ENCODE data around the gene IL1RAPL1. TPM values are rescaled to one million over a fixed set of nuclear protein-coding genes. Genes with fewer than 3 reads are reported as not detected.

IL1RAPL1 gene
- total RNA-seq, 1 donor from 2014 or later = 0.66 TPM

- Mint-ChIP-seq H3K4me1 (ENCODE audit: low read depth, unreplicated experiment) (no peaks in the 10 kb centered on the region), H3K4me3 (ENCODE audit: unreplicated experiment) (no peak overlapping the region)
Observed at GRCh38 chrX:29707088-29707487, 1119.8 kb downstream of the IL1RAPL1 start.

GRCh38 chrX:29721152-29721551 lies 1133.9 kb downstream of the IL1RAPL1 start:
- no peak for DNase-seq
- Mint-ChIP-seq H3K27ac (ENCODE audit: unreplicated experiment) (no peak overlapping the region), H3K4me3 (ENCODE audit: unreplicated experiment) (no peak overlapping the region), H3K27me3 (ENCODE audit: unreplicated experiment) (no peaks in the 10 kb centered on the region), H3K9me3 (ENCODE audit: unreplicated experiment) (no peaks in the 10 kb centered on the region), H3K36me3 (ENCODE audit: unreplicated experiment) (no peaks in the 10 kb centered on the region), H3K4me1 (ENCODE audit: low read depth, unreplicated experiment) (no peaks in the 10 kb centered on the region)
- TF ChIP-seq CTCF (IDR thresholded peaks at IDR 0.05; ENCODE audit: partially characterized antibody, unreplicated experiment) = no peak

More at GRCh38 chrX:29707088-29707487, 1119.8 kb downstream of the IL1RAPL1 start:
- H3K9me3 Mint-ChIP-seq (ENCODE audit: unreplicated experiment) = no peaks in the 10 kb centered on the region
- DNase-seq = no peak
- no peak overlapping the region for H3K27ac Mint-ChIP-seq (ENCODE audit: unreplicated experiment)
- no peaks in the 10 kb centered on the region for H3K36me3 Mint-ChIP-seq (ENCODE audit: unreplicated experiment)
- no peak for TF ChIP-seq CTCF (IDR thresholded peaks at IDR 0.05; ENCODE audit: partially characterized antibody, unreplicated experiment)
- H3K27me3 Mint-ChIP-seq (ENCODE audit: unreplicated experiment) = no peaks in the 10 kb centered on the region

GRCh38 chrX:29724316-29724715 lies 1137.1 kb downstream of the IL1RAPL1 start:
- TF ChIP-seq CTCF (IDR thresholded peaks at IDR 0.05; ENCODE audit: partially characterized antibody, unreplicated experiment) = no peak
- no peak overlapping the region for H3K27ac Mint-ChIP-seq (ENCODE audit: unreplicated experiment)
- DNase-seq = no peak
- no peaks in the 10 kb centered on the region for H3K4me1 Mint-ChIP-seq (ENCODE audit: low read depth, unreplicated experiment)
- H3K27me3 Mint-ChIP-seq (ENCODE audit: unreplicated experiment) = no peaks in the 10 kb centered on the region
- H3K36me3 Mint-ChIP-seq (ENCODE audit: unreplicated experiment) = no peaks in the 10 kb centered on the region
- no peak overlapping the region for H3K4me3 Mint-ChIP-seq (ENCODE audit: unreplicated experiment)
- no peaks in the 10 kb centered on the region for H3K9me3 Mint-ChIP-seq (ENCODE audit: unreplicated experiment)

- Mint-ChIP-seq H3K27me3 (ENCODE audit: unreplicated experiment) (no peaks in the 10 kb centered on the region), H3K9me3 (ENCODE audit: unreplicated experiment) (no peaks in the 10 kb centered on the region), H3K27ac (ENCODE audit: unreplicated experiment) (no peak overlapping the region), H3K4me1 (ENCODE audit: low read depth, unreplicated experiment) (no peaks in the 10 kb centered on the region), H3K36me3 (ENCODE audit: unreplicated experiment) (no peaks in the 10 kb centered on the region), H3K4me3 (ENCODE audit: unreplicated experiment) (no peak overlapping the region)
- no peak for DNase-seq
- TF ChIP-seq CTCF (IDR thresholded peaks at IDR 0.05; ENCODE audit: partially characterized antibody, unreplicated experiment) = no peak
Observed at GRCh38 chrX:29726811-29727210, 1139.6 kb downstream of the IL1RAPL1 start.

- DNase-seq = no peak
- Mint-ChIP-seq H3K4me1 (ENCODE audit: low read depth, unreplicated experiment) (no peaks in the 10 kb centered on the region), H3K36me3 (ENCODE audit: unreplicated experiment) (no peaks in the 10 kb centered on the region), H3K4me3 (ENCODE audit: unreplicated experiment) (no peak overlapping the region), H3K9me3 (ENCODE audit: unreplicated experiment) (no peaks in the 10 kb centered on the region), H3K27me3 (ENCODE audit: unreplicated experiment) (no peaks in the 10 kb centered on the region), H3K27ac (ENCODE audit: unreplicated experiment) (no peak overlapping the region)
- no peak for TF ChIP-seq CTCF (IDR thresholded peaks at IDR 0.05; ENCODE audit: partially characterized antibody, unreplicated experiment)
Observed at GRCh38 chrX:29728639-29729038, 1141.4 kb downstream of the IL1RAPL1 start.

Measured in glutamatergic neuron (in vitro differentiated cells).